GM21528 (cell line): ENCODE results near the gene TSC22D3.
"Not testable (repeated sequence)": the region's sequence is repeated elsewhere in the genome, so short reads cannot be mapped to it uniquely, and the experiment has no call there.

Experiments used
- ATAC-seq: cut with Tn5 transposase; IDR thresholded peaks from one replicate; pipeline ENCODE4 v1.9.1; 2021; ENCODE audit warnings: mild to moderate bottlenecking, moderate library complexity; ENCODE audit not compliant: unreplicated experiment, low FRiP score

Gene TSC22D3

GRCh38 chrX:107713543-107714205 is 61.9 kb downstream of the TSC22D3 start:
- ATAC-seq: no peak

- no peak for ATAC-seq
These were observed 62.4 kb downstream of the TSC22D3 start for GRCh38 chrX:107713203-107713542.

DNA sequence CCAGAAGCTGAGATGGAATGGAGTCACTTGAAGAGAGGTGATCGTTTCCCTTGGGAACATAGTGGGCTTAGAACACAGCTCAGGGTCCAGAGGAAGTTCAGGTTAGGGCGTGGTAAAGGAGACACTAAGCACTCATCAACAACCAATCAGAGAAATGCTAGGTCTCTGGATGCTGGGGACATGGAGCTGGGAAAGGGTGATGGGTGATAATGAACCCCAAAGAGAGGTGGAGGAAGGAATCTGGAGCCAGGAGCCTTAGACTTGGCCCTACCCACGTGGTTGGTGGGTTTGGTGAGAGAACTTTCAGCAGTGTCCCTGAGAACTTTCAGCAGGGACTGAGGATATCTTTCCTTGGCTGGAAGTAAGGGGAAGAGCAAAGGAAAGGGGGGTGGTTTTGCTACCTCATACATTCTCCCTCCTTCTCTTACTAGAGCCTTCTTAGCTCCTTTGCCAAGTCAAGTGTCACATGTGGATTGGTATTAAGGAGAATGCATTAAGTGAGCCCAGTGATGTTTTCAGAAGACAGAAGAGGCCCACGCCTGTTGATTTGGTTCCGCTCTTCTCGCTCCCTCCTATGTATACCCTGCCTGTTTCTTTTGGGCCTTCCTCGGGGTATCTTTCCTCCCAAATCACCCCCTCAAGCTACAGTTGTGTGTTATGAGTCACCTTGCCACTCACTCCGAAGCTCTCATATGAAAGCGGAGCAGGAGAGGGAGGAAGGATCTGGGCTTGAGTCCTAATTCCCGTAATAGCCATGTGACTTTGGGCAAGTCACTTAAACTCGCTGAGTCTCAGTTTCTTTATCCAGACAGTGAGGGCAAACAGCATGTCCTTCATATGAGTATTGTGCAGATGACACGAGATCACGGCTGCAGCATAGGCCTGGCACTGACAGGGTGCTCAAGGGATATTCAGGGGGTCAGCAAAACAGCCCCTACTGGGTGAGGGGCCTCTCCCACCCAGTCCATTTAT is 63.1 kb downstream of the TSC22D3 start:
- no peak for ATAC-seq

DNA sequence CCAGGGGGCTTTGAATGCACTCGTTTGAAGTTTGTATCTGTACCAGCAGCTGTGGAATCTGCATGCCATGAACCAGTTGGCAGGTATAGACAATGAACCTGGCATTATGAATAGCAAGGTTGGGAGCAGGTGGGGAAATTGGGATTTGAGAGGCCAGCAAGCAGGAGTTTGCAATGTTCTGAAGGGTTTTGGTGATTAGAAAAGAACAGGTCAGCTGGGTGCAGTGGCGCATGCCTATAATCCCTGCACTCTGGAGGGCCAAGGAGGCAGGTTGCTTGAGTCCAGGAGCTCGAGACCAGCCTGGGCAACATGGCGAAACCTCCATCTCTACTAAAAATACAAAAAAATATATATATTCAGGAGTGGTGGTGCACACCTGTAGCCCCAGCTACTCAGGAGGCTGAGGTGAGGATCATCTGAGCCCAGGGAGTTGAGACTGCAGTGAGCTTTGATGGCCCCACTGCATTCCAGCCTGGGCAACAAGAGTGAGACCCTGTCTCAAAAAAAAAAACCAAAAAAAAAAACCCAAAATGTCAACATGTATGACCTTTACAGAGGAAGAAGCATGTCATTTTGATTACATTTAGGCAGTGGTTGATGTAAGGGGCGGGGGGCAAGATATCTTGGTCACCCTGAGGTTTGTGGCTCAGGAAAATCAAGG is 63.9 kb downstream of the TSC22D3 start:
- no peak for ATAC-seq

DNA sequence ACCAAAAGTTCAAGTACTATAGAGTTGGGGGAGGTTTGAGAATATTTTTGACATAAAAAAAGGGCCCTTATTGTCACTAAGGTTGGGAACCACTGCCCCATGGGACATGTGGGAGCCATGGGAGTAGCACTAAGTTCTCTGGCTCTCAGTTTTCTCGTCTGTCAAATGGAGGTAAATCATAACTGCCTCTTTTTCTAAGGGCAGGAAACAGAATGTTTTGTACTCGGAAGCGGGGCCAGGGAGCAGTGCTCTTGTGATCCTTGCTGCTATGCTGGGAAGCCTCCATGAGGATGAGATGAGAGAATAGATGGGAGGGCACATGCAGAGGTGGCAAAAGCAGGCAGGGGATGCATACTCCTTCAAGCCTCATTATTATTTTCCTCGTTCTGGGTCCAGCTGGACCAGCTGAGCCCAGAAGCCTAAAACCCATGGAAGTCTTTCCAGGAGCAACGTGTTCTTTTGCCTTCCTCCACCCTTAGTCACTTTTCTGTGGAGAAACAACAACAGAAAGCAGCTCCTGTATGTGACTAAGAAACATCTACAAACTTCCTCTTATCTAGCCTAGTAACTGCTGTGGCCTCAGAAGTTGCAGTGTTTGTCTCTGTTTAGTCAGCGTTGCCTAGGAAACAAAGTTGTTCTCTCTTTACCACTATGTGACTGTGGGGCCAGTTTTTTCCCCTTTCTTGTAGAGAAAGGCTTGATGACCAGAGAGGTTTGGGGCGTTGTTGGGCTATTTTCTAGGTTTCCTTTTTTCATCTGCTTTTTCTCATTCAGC is 64.8 kb downstream of the TSC22D3 start:
- ATAC-seq: peak; percentile 98

- no peak for ATAC-seq
These were observed 66.3 kb downstream of the TSC22D3 start for GRCh38 chrX:107709266-107709806.

GRCh38 chrX:107708762-107709161 is 66.8 kb downstream of the TSC22D3 start:
- ATAC-seq: no peak

DNA sequence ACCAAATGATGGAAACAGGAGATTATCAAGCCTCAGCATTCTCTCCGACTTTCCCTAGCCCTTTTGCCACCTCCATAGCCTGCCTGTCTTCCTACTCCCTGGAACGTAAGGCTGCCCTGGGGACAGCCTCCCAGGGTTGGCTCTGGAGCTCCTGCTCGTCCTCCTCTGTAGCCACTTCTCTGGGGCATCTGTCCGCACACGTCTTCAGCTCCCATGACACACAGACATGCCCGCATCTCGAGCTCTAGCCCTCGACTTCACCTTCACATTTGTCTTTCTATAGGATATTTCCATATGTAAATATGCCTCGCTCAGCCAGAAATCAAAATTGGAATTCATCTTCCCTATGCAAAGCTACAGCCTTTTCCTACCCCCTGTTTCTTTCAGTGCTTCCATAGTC is 67.7 kb downstream of the TSC22D3 start:
- no peak for ATAC-seq

DNA sequence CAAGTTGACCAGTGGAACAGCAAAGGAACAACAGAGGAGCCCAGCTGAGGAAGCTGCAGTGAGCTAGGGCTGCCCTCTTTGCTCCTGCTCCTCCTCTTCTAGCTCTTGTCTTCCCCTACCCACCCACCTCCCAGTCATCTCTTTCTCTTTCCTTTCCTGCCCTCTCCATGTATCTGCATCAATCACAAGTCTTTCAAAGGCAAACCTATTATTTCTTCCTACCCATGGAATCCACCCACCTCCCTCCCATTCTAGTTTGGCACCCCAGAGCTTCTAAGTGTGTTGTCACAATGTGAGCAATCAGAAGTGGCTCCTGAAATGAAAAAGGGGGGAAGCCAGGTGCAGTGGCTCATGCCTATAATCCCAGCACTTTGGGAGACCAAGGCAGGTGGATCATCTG is 69.3 kb downstream of the TSC22D3 start:
- ATAC-seq: no peak

GRCh38 chrX:107704587-107704986 is 71.0 kb downstream of the TSC22D3 start:
- ATAC-seq: no peak

- ATAC-seq: no peak
These were observed 71.4 kb downstream of the TSC22D3 start for GRCh38 chrX:107704181-107704580.

- peak; percentile 79 for ATAC-seq
These were observed 74.0 kb downstream of the TSC22D3 start for GRCh38 chrX:107701493-107702121.

- ATAC-seq: no peak
These were observed 74.8 kb downstream of the TSC22D3 start for GRCh38 chrX:107700790-107701189.

- ATAC-seq: no peak
These were observed 75.2 kb downstream of the TSC22D3 start for GRCh38 chrX:107700317-107700774.

- ATAC-seq: no peak
These were observed 76.0 kb downstream of the TSC22D3 start for GRCh38 chrX:107699616-107700015.

GRCh38 chrX:107691024-107691448 is 84.6 kb downstream of the TSC22D3 start:
- ATAC-seq: no peak

DNA sequence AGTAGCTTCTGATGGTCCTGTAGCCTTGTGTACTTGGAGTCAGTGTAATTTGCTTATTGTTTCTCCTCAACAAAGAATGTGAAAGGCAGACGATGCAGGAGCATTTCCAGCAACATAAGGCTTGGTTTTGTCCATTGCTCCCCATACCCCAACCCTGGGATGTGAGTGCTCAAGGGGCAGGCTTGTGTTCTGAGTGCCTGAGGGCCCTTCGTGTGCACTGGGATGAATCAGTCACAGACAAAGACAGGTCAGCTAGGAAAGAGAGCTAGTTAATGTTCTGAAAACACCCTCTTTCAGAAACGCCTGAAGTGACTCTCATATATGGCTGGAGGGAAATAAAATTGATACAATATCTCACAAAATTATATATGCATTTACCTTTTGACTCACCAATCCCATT is 88.1 kb downstream of the TSC22D3 start:
- ATAC-seq: no peak

GRCh38 chrX:107686792-107687191 is 88.8 kb downstream of the TSC22D3 start:
- no peak for ATAC-seq

GRCh38 chrX:107686026-107686425 is 89.6 kb downstream of the TSC22D3 start:
- ATAC-seq: no peak

- not testable (repeated sequence) for ATAC-seq
These were observed 90.0 kb downstream of the TSC22D3 start for GRCh38 chrX:107685586-107685985.
